Loucy (cell line): Measurements from ENCODE around the gene EFNA5.

Experiments
- H2AFZ ChIP-seq: fragments of 200-600 bp; sonication (generic); 2 replicates; pipeline ENCODE4 v1.6.0; 2016; ENCODE audit warnings: antibody characterized with exemption, mild to moderate bottlenecking, low read length, moderate library complexity
- H3F3A ChIP-seq: fragments of 200-600 bp; 2 replicates; pipeline ENCODE4 v1.6.0; 2016; ENCODE audit warnings: antibody characterized with exemption, low read depth, mild to moderate bottlenecking
- H3K27me3 ChIP-seq: fragments of 200-600 bp; sonication (generic); 2 replicates; pipeline ENCODE4 v1.6.1; 2014; ENCODE audit warnings: low read length, mild to moderate bottlenecking; ENCODE audit not compliant: insufficient read depth, poor library complexity, severe bottlenecking
- H3K36me3 ChIP-seq: fragments of 200-600 bp; sonication (generic); 2 replicates; pipeline ENCODE4 v1.6.1; 2016; ENCODE audit warnings: low read length; ENCODE audit not compliant: insufficient read depth
- H3K4me1 ChIP-seq: fragments of 200-600 bp; sonication (generic); 2 replicates; pipeline ENCODE4 v1.5.1; 2014; ENCODE audit warnings: low read length, mild to moderate bottlenecking; ENCODE audit not compliant: insufficient read depth, poor library complexity, severe bottlenecking
- H3K4me2 ChIP-seq: fragments of 200-600 bp; sonication (generic); 2 replicates; pipeline ENCODE4 v1.6.0; 2014; ENCODE audit warnings: antibody characterized with exemption, low read length, low read depth, mild to moderate bottlenecking; ENCODE audit not compliant: poor library complexity, severe bottlenecking
- H3K4me3 ChIP-seq: fragments of 200-600 bp; sonication (generic); 2 replicates; pipeline ENCODE4 v1.5.1; 2014; ENCODE audit warnings: low read length, mild to moderate bottlenecking, mixed read lengths; ENCODE audit not compliant: poor library complexity, severe bottlenecking
- H3K79me2 ChIP-seq: fragments of 200-600 bp; sonication (generic); 2 replicates; pipeline ENCODE4 v1.6.1; 2014; ENCODE audit warnings: low read length; ENCODE audit not compliant: insufficient read depth
- H3K9ac ChIP-seq: fragments of 200-600 bp; sonication (generic); 2 replicates; pipeline ENCODE4 v1.6.0; 2014; ENCODE audit warnings: mild to moderate bottlenecking, low read depth, low read length, moderate library complexity; ENCODE audit not compliant: poor library complexity, severe bottlenecking
- H3K9me2 ChIP-seq: fragments of 200-600 bp; sonication (generic); replicated peaks from 2 replicates; pipeline ENCODE4 v1.6.1; 2016; ENCODE audit warnings: low read depth, low read length, mixed read lengths
- H3K9me3 ChIP-seq: fragments of 200-600 bp; sonication (generic); 2 replicates; pipeline ENCODE4 v1.6.1; 2014; ENCODE audit warnings: mild to moderate bottlenecking, antibody characterized with exemption, low read length, low read depth; ENCODE audit not compliant: insufficient read depth
- H4K20me1 ChIP-seq: fragments of 200-600 bp; sonication (generic); 2 replicates; pipeline ENCODE4 v1.6.0; 2014; ENCODE audit warnings: antibody characterized with exemption, low read length, mild to moderate bottlenecking; ENCODE audit not compliant: insufficient read depth, poor library complexity, severe bottlenecking
- EZH2phosphoT487 ChIP-seq: fragments of 200-600 bp; IDR thresholded peaks from 2 replicates; pipeline ENCODE4 v1.6.1; 2018; ENCODE audit warnings: antibody characterized with exemption, mild to moderate bottlenecking, moderate library complexity, borderline replicate concordance
- TF ChIP-seq, protein P1 (sequence below): fragments of 200-600 bp; sonication (generic); conservative IDR thresholded peaks from 2 replicates; pipeline ENCODE4 v1.5.1; 2014; ENCODE audit warnings: mild to moderate bottlenecking, antibody characterized with exemption, low read length

The EFNA5 gene

DNA sequence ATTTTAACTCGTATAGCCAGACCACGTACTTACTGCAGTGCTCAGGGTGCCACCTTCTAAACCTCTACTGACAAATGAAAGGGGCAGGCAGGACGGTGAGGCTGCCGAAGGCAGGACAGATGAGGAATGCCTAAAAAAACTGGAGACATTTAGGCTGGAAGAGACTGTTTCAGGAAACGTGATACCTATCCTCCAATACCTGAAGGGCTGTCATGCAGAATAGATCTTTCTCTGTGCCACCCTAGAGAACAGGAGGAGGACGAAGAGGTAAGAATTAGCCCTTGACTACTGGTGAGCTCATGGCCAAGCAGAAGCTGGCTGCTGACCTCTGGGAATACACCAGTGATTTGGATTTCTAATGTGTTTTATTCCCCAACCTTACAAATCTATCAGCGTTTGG is 139.4 kb downstream of the EFNA5 start:
- TF ChIP-seq, protein P1, sequence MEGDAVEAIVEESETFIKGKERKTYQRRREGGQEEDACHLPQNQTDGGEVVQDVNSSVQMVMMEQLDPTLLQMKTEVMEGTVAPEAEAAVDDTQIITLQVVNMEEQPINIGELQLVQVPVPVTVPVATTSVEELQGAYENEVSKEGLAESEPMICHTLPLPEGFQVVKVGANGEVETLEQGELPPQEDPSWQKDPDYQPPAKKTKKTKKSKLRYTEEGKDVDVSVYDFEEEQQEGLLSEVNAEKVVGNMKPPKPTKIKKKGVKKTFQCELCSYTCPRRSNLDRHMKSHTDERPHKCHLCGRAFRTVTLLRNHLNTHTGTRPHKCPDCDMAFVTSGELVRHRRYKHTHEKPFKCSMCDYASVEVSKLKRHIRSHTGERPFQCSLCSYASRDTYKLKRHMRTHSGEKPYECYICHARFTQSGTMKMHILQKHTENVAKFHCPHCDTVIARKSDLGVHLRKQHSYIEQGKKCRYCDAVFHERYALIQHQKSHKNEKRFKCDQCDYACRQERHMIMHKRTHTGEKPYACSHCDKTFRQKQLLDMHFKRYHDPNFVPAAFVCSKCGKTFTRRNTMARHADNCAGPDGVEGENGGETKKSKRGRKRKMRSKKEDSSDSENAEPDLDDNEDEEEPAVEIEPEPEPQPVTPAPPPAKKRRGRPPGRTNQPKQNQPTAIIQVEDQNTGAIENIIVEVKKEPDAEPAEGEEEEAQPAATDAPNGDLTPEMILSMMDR = no peak
- TF ChIP-seq EZH2phosphoT487 = no peak
- Histone ChIP-seq H3K4me1 (no peaks in the 10 kb centered on the region), H3K4me2 (no peak overlapping the region), H3K4me3 (no peak overlapping the region), H3K9me3 (no peaks in the 10 kb centered on the region), H3F3A (no peaks in the 10 kb centered on the region), H3K36me3 (no peaks in the 10 kb centered on the region), H3K9me2 (no peaks in the 10 kb centered on the region), H3K9ac (no peak overlapping the region), H4K20me1 (no peaks in the 10 kb centered on the region), H3K79me2 (no peaks in the 10 kb centered on the region), H2AFZ (no peak overlapping the region), H3K27me3 (no peaks in the 10 kb centered on the region)

DNA sequence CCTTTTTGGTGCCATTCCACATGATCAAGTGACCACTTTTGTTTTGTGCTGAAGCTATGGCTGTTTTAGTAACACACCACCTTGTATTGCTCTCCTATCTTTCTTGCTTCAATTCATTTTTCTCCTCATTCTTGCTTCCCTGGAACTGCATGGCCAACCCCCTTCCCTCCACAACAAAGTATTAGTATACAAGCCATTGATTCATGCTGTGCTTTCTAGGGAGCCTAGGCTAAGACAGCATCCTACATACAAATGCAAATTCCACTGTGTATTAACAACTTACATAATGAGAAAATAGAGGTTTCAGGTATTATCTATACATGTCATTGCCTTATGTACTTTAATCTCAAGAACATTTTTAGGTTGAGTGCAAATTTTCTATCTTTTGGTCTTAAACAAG is 141.1 kb downstream of the EFNA5 start:
- H4K20me1 ChIP-seq = no peaks in the 10 kb centered on the region
- no peaks in the 10 kb centered on the region for H3K79me2 ChIP-seq
- no peak overlapping the region for H3K4me3 ChIP-seq
- TF ChIP-seq EZH2phosphoT487 = no peak
- TF ChIP-seq, protein P1 = no peak
- H3K4me1 ChIP-seq = no peaks in the 10 kb centered on the region
- H3K9ac ChIP-seq = no peak overlapping the region
- no peaks in the 10 kb centered on the region for H3K36me3 ChIP-seq
- no peaks in the 10 kb centered on the region for H3F3A ChIP-seq
- no peaks in the 10 kb centered on the region for H3K27me3 ChIP-seq
- no peak overlapping the region for H3K4me2 ChIP-seq
- no peaks in the 10 kb centered on the region for H3K9me2 ChIP-seq
- no peak overlapping the region for H2AFZ ChIP-seq
- no peaks in the 10 kb centered on the region for H3K9me3 ChIP-seq

DNA sequence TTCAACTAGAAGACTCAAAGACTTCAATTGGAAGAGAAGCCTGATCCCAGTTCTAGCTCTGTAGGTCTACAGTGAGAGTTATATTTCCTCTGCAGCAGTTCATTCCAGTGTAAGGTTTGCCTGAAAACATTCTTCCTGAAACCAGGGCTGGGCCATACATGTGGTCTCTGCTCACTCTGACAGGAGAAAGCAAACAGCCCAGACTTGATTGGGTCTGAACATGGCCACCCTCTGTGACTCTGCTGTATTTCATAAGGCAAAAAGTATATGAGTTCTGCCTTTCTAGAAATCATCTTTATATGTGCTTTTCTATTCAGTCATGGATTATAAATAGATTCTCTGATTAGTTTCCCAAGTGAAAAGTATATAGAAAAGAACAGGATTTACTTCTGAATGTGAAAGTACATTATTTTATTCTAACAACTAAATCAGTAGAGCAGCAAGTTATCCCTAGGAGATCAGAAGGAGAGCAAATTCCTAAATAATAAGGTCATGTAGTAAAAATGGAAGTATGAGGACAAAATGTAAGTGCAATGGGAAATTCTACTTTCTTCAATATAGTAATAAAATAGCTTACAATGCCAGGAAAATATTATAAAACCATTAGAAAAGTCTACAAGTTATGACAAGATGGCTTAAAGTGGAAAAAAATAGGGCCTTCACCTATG is 144.3 kb downstream of the EFNA5 start:
- Histone ChIP-seq H3K27me3 (no peaks in the 10 kb centered on the region), H3K9me3 (no peaks in the 10 kb centered on the region), H3F3A (no peaks in the 10 kb centered on the region), H3K36me3 (no peaks in the 10 kb centered on the region), H3K4me1 (no peaks in the 10 kb centered on the region), H3K4me3 (no peak overlapping the region), H3K9ac (no peak overlapping the region), H2AFZ (no peak overlapping the region), H3K4me2 (no peak overlapping the region), H3K9me2 (no peaks in the 10 kb centered on the region), H4K20me1 (no peaks in the 10 kb centered on the region), H3K79me2 (no peaks in the 10 kb centered on the region)
- TF ChIP-seq EZH2phosphoT487 = no peak
- TF ChIP-seq, protein P1 = no peak
